Fibroblast of peridontal ligament (primary cell): ENCODE data around the gene ATG14.
"Not testable (repeated sequence)": the region's sequence is repeated elsewhere in the genome, so short reads cannot be mapped to it uniquely, and the experiment has no call there.

Source experiments
- DNase-seq: peaks from one replicate; pipeline ENCODE4 v3.0.0-alpha.2; 2010; ENCODE audit errors: extremely low read depth

Gene ATG14

GRCh38 chr14:55411426-55412389 is at the start of gene ATG14:
Gene ATG14, minus strand, starts transcription at chr14:55411830. Its CDS starts 8 bp downstream, at chr14:55411822.
- DNase-seq: peak; percentile 79

- peak; percentile 26 for DNase-seq
Measured at GRCh38 chr14:55458800-55459515, 47.3 kb upstream of the ATG14 start.

GRCh38 chr14:55457496-55457895 is 45.9 kb upstream of the ATG14 start:
- no peak for DNase-seq

- DNase-seq: not testable (repeated sequence)
Measured at GRCh38 chr14:55456411-55456810, 44.8 kb upstream of the ATG14 start.

- peak; percentile 63 for DNase-seq
Measured at GRCh38 chr14:55454264-55455002, 42.8 kb upstream of the ATG14 start.

GRCh38 chr14:55451950-55452349 is 40.3 kb upstream of the ATG14 start:
- DNase-seq: no peak

- no peak for DNase-seq
Measured at GRCh38 chr14:55451398-55451797, 39.8 kb upstream of the ATG14 start.

GRCh38 chr14:55450987-55451386 is 39.4 kb upstream of the ATG14 start:
- no peak for DNase-seq

- DNase-seq: no peak
Measured at GRCh38 chr14:55450539-55450938, 38.9 kb upstream of the ATG14 start.

- no peak for DNase-seq
Measured at GRCh38 chr14:55450124-55450523, 38.5 kb upstream of the ATG14 start.

- DNase-seq: no peak
Measured at GRCh38 chr14:55449116-55449515, 37.5 kb upstream of the ATG14 start.

- peak; percentile 93 for DNase-seq
Measured at GRCh38 chr14:55448141-55448614, 36.5 kb upstream of the ATG14 start.

GRCh38 chr14:55446833-55447232 is 35.2 kb upstream of the ATG14 start:
- DNase-seq: peak; percentile 65

GRCh38 chr14:55446127-55446736 is 34.6 kb upstream of the ATG14 start:
- DNase-seq: peak; percentile 90

GRCh38 chr14:55441286-55441685 is 29.7 kb upstream of the ATG14 start:
- no peak for DNase-seq

- no peak for DNase-seq
Measured at GRCh38 chr14:55440385-55440784, 28.8 kb upstream of the ATG14 start, which contains the start of gene TBPL2. Gene TBPL2, minus strand, starts transcription at chr14:55440616. Its CDS starts 167 bp downstream, at chr14:55440449.

GRCh38 chr14:55438066-55438683 is 26.5 kb upstream of the ATG14 start:
- DNase-seq: peak; percentile 76

- DNase-seq: no peak
Measured at GRCh38 chr14:55436931-55437330, 25.3 kb upstream of the ATG14 start.

GRCh38 chr14:55436519-55436918 is 24.9 kb upstream of the ATG14 start:
- DNase-seq: no peak

GRCh38 chr14:55434805-55435174 is 23.2 kb upstream of the ATG14 start:
- DNase-seq: no peak
